ENCODE data around the gene ZFAND3.
"Not testable (repeated sequence)": the region's sequence is repeated elsewhere in the genome, so short reads cannot be mapped to it uniquely, and the experiment has no call there.

Gene ZFAND3

GRCh38 chr6:37943436-37944058, 124.0 kb downstream of the ZFAND3 start:
- Histone ChIP-seq H3K27ac (ENCODE audit: low read length) (no peak overlapping the region), H3K4me1 (ENCODE audit: insufficient read depth, low read length) (no peaks in the 10 kb centered on the region), H3K36me3 (ENCODE audit: insufficient read depth, low read length) (peaks cover 3% of the 10 kb centered on the region; the same call in 1 of the 2 replicates), H2AFZ (ENCODE audit: low read depth, low read length) (no peak overlapping the region), H3K27me3 (ENCODE audit: insufficient read depth, low read length, poor library complexity) (no peaks in the 10 kb centered on the region), H3K9me3 (ENCODE audit: insufficient read depth, low read length, severe bottlenecking) (no peaks in the 10 kb centered on the region), H3K9ac (ENCODE audit: low read depth, low read length) (no peak overlapping the region), H4K20me1 (ENCODE audit: insufficient read depth, low read length) (peaks cover 10% of the 10 kb centered on the region; the same call in 1 of the 2 replicates), H3K4me2 (ENCODE audit: insufficient read depth, low read length) (no peak overlapping the region), H3K79me2 (ENCODE audit: insufficient read depth, low read length) (peaks cover 49% of the 10 kb centered on the region), H3K4me3 (ENCODE audit: low read depth in 1 of 2, low read length in 2 of 2) (no peak overlapping the region)
- ATAC-seq (ENCODE audit: insufficient read depth, low read depth), result no peak
- no peak for DNase-seq
- TF ChIP-seq CTCF (IDR thresholded peaks at IDR 0.05; ENCODE audit: borderline replicate concordance, extremely low read depth, low read length, poor library complexity, severe bottlenecking) (no peak), EZH2 (IDR thresholded peaks at IDR 0.05; ENCODE audit: borderline replicate concordance, low read depth, low read length, severe bottlenecking) (no peak)

GRCh38 chr6:37946057-37946456, 126.5 kb downstream of the ZFAND3 start:
- H3K9ac ChIP-seq (ENCODE audit: low read depth, low read length), result no peak overlapping the region
- H4K20me1 ChIP-seq (ENCODE audit: insufficient read depth, low read length), result peaks cover 15% of the 10 kb centered on the region; the same call in 1 of the 2 replicates
- no peaks in the 10 kb centered on the region for H3K36me3 ChIP-seq (ENCODE audit: insufficient read depth, low read length)
- no peak overlapping the region for H2AFZ ChIP-seq (ENCODE audit: low read depth, low read length)
- no peaks in the 10 kb centered on the region for H3K9me3 ChIP-seq (ENCODE audit: insufficient read depth, low read length, severe bottlenecking)
- ATAC-seq (ENCODE audit: insufficient read depth, low read depth) (no peak), DNase-seq (no peak)
- no peak overlapping the region for H3K27ac ChIP-seq (ENCODE audit: low read length)
- no peaks in the 10 kb centered on the region for H3K4me1 ChIP-seq (ENCODE audit: insufficient read depth, low read length)
- no peak overlapping the region for H3K4me2 ChIP-seq (ENCODE audit: insufficient read depth, low read length)
- no peak for TF ChIP-seq CTCF (IDR thresholded peaks at IDR 0.05; ENCODE audit: borderline replicate concordance, extremely low read depth, low read length, poor library complexity, severe bottlenecking)
- no peak for TF ChIP-seq EZH2 (IDR thresholded peaks at IDR 0.05; ENCODE audit: borderline replicate concordance, low read depth, low read length, severe bottlenecking)
- H3K27me3 ChIP-seq (ENCODE audit: insufficient read depth, low read length, poor library complexity), result no peaks in the 10 kb centered on the region
- peaks cover 62% of the 10 kb centered on the region for H3K79me2 ChIP-seq (ENCODE audit: insufficient read depth, low read length)
- no peak overlapping the region for H3K4me3 ChIP-seq (ENCODE audit: low read depth in 1 of 2, low read length in 2 of 2)

GRCh38 chr6:37947468-37947867, 127.9 kb downstream of the ZFAND3 start:
- no peak overlapping the region for H3K9ac ChIP-seq (ENCODE audit: low read depth, low read length)
- ATAC-seq (ENCODE audit: insufficient read depth, low read depth) (no peak), DNase-seq (no peak)
- no peak overlapping the region for H3K4me3 ChIP-seq (ENCODE audit: low read depth in 1 of 2, low read length in 2 of 2)
- H3K79me2 ChIP-seq (ENCODE audit: insufficient read depth, low read length), result peaks cover 71% of the 10 kb centered on the region
- no peaks in the 10 kb centered on the region for H3K36me3 ChIP-seq (ENCODE audit: insufficient read depth, low read length)
- H4K20me1 ChIP-seq (ENCODE audit: insufficient read depth, low read length), result peaks cover 26% of the 10 kb centered on the region; the same call in 1 of the 2 replicates
- H3K9me3 ChIP-seq (ENCODE audit: insufficient read depth, low read length, severe bottlenecking), result no peaks in the 10 kb centered on the region
- no peak for TF ChIP-seq EZH2 (IDR thresholded peaks at IDR 0.05; ENCODE audit: borderline replicate concordance, low read depth, low read length, severe bottlenecking)
- no peak for TF ChIP-seq CTCF (IDR thresholded peaks at IDR 0.05; ENCODE audit: borderline replicate concordance, extremely low read depth, low read length, poor library complexity, severe bottlenecking)
- H2AFZ ChIP-seq (ENCODE audit: low read depth, low read length), result no peak overlapping the region
- no peaks in the 10 kb centered on the region for H3K27me3 ChIP-seq (ENCODE audit: insufficient read depth, low read length, poor library complexity)
- no peak overlapping the region for H3K4me2 ChIP-seq (ENCODE audit: insufficient read depth, low read length)
- H3K27ac ChIP-seq (ENCODE audit: low read length), result no peak overlapping the region
- no peaks in the 10 kb centered on the region for H3K4me1 ChIP-seq (ENCODE audit: insufficient read depth, low read length)

- Histone ChIP-seq H4K20me1 (ENCODE audit: insufficient read depth, low read length) (peaks cover 32% of the 10 kb centered on the region; the same call in 1 of the 2 replicates), H3K79me2 (ENCODE audit: insufficient read depth, low read length) (peaks cover 81% of the 10 kb centered on the region)
- H3K9me3 ChIP-seq (ENCODE audit: insufficient read depth, low read length, severe bottlenecking); H3K4me3 ChIP-seq (ENCODE audit: low read depth in 1 of 2, low read length in 2 of 2); H3K27ac ChIP-seq (ENCODE audit: low read length); DNase-seq; H3K9ac ChIP-seq (ENCODE audit: low read depth, low read length); H2AFZ ChIP-seq (ENCODE audit: low read depth, low read length); ATAC-seq (ENCODE audit: insufficient read depth, low read depth); H3K27me3 ChIP-seq (ENCODE audit: insufficient read depth, low read length, poor library complexity); H3K4me1 ChIP-seq (ENCODE audit: insufficient read depth, low read length); H3K36me3 ChIP-seq (ENCODE audit: insufficient read depth, low read length); H3K4me2 ChIP-seq (ENCODE audit: insufficient read depth, low read length): not testable (repeated sequence)
Observed at GRCh38 chr6:37948584-37948983, 129.1 kb downstream of the ZFAND3 start.
